GM11168 (cell line): ENCODE data around the gene LINS1.

Experiments
- in situ Hi-C: fragments of 300-500 bp; cut with MboI; formaldehyde crosslinking; loops from one replicate; pipeline ENCODE4 v1.12.0; 2022; ENCODE audit warnings: low sequenced_read_pairs; ENCODE audit not compliant: unreplicated experiment

LINS1 gene

GRCh38 chr15:100521907-100522306 is 80.1 kb downstream of the LINS1 start:
- in situ Hi-C loops: no loop called here

- in situ Hi-C loops: no loop called here
These were observed 81.7 kb downstream of the LINS1 start for GRCh38 chr15:100520132-100520921.

GRCh38 chr15:100517846-100518245 is 84.1 kb downstream of the LINS1 start:
- in situ Hi-C loops: no loop called here
